ENCODE measurements around the gene ANXA5.

ANXA5 gene

DNA sequence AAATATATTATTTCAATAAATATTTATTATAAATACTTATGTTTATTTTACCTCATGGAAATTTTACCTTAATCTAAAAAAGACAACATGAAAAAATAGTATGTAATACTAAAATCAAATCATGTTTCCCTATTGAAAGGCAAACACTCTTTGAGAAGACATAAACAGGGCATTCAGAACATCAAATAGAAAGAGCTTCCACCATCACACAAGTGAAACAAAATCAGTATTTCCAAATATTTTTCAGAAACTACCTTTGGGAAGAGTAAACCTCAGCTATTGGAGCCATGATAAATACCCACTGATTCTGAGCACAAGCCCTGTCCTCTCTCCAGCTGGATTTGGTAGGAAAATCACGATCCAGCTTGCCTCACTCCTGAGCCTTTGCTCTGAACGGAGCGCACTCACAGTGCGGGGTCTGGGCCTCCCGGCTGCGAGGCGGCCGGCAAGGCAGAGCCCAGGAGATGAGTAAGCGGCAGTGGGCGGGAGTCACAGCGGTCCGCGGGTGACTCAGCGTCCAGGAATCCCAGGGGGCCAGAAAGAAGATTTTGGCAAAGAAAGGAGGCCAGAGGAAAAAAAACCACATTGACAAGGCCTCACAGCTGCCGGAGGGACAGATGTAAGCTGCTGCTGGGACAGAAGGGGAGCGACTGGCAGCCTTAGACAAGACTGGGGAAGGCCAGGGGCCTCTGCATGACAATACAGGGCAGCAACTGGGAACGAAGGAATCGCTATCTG, 14.7 kb upstream of the ANXA5 start:
- peak; percentile 41 for DNase-seq (ENCODE audit: low spot score)

DNA sequence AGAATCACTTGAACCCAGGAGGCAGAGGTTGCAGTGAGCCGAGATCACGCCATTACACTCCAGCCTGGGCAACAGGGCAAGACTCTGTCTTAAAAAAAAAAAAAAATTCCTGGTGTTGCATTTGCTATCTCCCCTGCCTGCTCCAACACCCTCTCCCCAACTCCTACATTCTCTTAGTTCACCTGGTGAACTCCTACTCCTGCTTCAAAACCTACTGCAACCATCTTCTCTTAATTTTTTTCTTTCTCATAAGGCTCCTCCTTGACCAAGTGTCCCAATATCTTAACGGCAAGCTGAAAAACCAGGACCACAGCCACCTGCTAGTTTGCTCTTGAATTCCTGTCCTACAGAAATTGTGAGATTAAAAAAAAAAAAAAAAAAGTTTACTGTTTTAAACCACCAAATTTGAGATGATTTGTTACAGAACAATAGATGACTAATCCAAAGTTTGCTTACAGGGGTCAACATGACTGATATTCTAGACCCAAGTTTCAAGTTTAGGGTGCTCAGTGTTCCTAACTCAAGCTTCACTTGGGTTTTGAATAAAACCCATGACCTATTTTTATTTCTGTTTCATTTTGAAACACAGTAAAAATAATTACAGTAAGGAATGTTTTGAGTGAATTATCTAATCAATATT, 13.1 kb upstream of the ANXA5 start:
- DNase-seq (ENCODE audit: low spot score), result peak; percentile 61

DNA sequence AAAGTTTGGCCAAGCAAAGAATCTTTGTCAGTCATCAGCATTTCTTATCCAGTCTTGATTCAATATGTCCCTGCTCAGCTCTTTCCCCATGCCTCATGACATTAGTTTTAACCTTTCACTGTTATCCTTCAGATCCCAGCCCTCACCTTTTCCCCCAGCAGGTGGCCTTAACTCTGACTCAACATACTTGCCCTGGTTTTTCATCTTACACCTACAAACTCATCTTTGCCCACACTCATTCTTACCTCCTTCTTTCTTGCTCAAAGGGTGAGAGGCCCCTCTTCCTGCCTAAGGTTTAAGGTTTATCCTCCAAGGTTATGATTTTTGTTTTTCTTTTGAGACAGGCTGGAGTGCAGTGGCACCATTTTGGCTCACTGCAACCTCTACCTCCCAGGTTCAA, 10.6 kb upstream of the ANXA5 start:
- DNase-seq (ENCODE audit: low spot score), result peak; percentile 43

DNA sequence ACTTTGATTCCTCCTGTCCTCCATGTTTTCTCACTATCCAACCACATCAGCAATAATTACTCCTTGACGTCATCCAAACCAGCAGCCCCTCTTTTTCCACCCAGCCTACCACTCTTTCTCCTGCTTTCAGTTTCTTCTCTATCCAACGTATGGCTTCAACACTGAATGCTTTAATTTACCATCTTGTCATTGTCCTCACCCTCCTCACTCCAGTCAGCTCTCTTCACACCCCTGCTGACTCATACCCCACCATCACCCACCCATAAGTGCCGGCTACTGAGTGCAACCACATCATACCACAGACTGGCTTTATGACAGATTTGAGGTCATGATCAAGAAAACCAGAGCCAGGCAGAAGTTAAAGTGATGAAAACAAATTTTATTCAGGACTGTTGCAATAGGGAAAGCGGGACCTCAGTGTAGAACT, 9.8 kb upstream of the ANXA5 start:
- peak; percentile 91 for DNase-seq (ENCODE audit: low spot score)

DNA sequence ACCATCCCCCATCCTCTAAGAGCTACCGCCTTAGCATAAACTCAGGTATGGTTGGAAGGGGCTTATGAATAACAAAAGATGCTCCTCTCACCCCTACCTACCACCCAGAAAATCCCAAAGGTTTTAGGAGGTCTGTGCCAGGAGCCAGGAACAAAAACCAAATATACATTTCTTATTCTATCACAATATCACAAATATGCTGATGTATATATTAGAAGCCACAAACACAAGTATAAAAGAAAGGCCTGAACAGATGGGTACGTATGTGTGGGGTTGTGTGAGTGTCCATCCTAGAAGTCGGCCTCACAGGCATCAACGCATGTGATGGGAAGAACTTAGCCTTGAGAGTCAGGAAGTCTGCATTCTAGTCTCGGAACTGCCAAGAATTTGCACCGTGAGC, 8.7 kb upstream of the ANXA5 start:
- DNase-seq (ENCODE audit: low spot score), result no peak

DNA sequence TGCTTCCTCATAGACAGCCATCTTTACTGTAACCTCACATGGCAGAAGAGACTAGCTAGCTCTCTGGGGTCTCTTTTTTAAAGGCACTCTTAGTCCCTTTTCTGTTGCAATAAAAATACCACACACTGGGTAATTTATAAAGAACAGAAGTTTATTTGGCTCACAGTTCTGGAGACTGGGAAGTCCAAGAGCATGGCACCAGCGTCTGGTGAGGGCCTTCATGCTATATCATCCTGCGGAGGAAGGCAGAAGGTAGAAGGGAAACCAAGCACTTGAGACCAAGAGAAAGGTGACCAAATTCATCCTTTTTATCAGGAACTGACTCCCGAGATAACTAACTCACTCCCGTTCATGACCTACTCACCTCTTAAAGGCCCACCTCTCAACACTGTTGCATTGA, 5.4 kb upstream of the ANXA5 start:
- DNase-seq (ENCODE audit: low spot score), result no peak

DNA sequence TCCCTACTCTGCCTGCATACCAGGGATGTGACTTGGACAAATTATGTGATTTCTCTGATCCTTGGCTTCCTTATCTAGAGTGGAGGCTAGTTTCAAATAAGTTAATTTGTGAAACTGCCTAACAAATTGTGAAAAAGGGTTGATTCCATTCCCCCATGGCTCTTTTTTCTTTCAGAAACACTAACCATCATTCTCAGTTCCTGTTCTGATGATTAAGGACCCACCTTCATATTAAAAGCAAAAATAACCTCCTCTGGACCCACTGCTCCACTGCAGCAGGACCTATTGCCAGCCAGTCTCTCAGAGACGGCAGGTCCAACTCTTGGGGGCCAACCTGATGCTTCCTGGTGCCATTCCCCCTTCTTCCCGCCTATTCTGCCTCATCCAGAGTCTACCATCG, 4.5 kb upstream of the ANXA5 start:
- DNase-seq (ENCODE audit: low spot score), result no peak

DNA sequence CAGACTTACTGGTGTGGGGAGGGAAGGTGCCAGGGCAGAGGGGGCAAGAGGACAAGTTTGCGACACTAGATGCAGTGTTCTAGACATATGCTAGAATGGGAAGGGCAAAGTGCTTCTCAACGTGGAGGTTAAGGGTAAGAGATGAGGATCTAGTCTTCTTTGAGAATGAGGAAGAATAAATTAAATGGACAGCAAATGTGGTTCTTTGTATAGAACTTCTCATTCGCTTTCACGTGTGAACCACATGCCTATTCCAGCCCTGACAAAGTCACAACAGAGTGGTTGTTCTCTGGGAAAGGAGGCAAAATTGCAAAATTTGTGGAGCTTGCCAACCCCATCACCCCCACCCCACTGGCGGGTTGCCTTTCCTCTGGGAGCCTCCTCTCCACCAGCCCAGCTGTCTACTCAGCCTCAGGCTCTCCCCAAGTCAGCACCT, 1.5 kb upstream of the ANXA5 start:
- no peak for DNase-seq (ENCODE audit: low spot score)

DNA sequence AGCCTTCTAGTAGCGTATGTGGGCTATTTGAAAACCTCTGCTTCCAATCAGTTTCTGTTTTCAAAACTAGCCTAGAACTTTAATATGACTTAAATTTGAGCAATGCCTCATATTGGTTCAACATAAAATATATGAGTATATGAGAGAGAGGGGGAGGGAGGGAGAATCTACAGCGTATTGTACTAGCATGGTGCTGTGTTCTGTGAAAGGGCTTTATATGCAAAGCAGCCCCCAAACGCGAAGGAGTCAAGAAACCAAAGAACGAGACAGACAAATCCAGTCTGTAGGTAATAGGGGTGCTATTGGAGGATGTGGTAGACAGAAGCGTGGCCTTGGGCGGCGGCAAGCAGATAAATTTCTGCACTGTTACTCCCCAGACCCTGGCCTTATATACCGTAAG, 784 bp upstream of the ANXA5 start:
- DNase-seq (ENCODE audit: low spot score), result no peak

DNA sequence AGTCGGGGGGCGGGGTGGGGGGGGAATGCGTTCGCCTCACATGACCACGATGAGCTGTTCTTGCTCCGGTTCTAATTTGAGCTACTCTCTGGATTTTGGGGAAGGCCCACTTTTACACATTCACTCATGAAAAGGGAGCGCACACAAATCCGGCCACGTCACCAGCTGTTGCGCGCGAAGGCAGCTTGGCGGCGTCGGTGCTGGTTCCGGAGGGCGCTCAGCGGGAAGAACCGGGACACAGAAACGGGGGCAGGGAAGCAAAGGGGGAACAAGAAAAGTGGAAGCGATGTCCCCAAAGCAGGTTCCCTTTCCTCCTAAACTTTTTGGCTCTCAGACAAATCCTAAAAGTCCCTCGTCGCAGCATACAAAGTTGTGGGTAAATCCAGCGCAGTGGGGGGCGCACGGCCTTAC, 605 bp downstream of the ANXA5 start:
- peak; percentile 74 for DNase-seq (ENCODE audit: low spot score)

DNA sequence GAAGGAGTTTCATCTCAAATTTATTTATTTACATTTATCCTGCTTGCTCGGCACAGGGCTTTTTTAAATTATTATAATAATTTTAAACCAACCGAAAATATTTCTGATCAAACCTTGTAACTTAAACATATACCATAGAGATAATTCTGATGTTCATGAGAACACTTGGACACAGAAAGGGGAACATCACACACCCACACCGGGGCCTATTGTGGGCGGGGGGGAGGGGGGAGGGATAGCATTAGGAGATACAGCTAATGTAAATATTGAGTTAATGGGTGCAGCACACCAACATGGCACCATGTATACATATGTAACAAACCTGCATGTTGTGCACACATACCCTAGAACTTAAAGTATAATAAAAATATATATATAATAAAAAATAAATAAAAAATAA, 2.9 kb downstream of the ANXA5 start:
- DNase-seq (ENCODE audit: low spot score), result no peak

DNA sequence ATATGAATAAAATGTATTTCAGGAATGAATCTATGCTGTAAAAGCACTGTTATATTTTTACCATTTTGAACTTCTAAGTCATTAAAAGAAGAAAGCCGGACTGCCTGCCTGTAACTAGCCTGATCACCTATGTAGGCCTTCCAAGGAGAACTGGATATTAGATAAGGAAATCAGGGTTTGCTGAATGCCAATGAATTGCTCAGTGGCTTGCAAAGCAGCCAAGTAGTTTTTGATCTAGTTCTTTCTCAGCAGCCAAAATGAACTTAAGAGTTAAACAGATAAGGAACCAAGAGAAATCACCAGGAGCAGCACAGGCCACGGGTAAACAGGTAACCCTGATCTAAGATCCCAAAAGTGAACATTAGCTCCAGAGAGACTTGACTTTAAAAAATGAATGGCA, 3.3 kb downstream of the ANXA5 start:
- no peak for DNase-seq (ENCODE audit: low spot score)

DNA sequence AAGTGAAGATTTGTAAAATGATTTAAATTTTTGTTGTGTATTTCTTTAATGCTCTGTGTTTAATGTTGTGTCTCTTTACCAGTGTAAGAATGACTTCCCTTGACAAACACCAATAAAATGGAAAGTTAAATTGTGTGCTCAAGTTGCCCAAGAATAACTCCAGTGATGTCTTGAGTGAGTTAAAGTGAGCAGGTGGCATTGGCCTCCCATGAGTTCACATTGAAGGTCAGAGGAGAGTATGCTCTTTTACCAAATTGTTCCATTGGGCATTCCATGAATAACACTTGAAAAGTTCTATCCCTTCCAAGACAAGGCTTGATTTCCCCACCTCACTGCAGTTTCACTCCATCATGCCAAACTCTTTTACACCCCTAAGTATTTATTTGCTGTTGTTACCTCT, 4.5 kb downstream of the ANXA5 start:
- DNase-seq (ENCODE audit: low spot score), result no peak

DNA sequence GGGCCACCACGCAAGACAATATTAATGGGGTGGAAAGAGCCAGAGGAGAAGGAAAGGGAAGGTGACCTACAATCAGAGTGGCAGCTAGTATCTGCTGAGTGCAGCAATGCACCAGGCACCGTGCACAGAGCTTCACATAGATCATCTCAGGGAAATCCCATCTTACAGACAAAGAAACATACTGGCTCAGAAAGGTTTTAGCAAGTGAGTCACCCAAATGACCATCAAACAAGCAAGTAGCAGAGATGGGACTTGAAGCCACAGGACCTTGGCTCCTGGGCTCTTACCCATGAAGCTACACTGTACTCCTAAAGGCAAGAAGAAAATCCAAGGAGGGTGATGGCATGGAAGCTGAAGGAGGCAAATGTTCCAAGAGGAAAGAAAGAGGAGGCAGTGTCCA, 6.8 kb downstream of the ANXA5 start:
- no peak for DNase-seq (ENCODE audit: low spot score)

DNA sequence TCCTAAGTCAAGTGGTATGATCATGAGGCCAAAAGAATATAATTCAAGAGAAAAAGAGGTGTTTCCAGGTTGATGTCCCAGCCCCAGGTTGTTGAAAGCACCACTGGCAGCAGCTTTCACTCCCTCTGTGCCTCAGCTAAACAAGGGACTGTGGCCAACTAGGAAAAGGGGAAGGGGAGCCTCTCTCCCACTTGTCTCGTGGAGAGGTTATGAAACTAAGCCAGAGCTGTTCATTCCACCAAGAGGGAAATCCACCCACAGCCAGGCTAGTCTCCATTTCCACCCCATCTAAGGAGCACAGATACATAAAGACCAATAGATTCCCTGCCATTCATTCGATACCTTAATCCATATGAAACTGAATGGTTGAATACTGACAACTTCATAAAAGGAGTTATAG, 8.1 kb downstream of the ANXA5 start:
- no peak for DNase-seq (ENCODE audit: low spot score)

DNA sequence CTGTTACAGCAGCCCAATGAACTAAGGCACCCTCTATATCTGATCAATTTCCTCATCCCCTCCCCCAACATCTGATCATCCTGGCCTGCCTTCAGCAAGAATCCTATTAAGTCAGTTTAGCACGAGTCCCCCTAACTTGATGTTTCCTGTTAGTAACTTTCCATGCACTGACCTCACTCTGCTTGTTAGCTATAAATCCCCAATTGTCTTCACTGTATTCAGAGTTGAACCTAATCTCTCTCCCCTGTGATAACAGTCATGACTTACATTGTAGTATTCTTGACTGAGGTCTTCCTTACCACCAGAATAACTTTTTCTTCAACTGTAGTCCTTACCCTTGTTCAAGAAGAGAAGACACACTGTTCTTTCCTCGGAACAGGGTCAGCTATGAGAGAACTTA, 8.5 kb downstream of the ANXA5 start:
- no peak for DNase-seq (ENCODE audit: low spot score)

DNA sequence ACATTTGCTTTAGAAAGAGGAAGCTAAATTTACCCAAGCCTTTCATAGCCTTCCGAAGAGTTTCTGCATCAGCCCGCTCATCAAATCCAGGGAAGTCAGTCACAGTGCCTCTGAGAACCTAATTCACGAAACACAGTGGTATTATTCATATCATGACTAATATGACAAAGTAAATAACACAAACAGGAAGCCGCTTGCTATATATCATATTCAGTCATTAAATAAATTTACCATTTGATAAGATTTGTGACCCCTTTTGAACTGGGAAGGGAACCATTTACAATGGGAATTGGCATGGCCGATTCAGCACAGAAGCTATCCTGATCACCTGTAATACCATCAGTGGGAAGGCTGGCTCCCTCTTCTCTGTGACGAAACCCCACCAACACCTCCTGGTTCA, 10.5 kb downstream of the ANXA5 start:
- no peak for DNase-seq (ENCODE audit: low spot score)

DNA sequence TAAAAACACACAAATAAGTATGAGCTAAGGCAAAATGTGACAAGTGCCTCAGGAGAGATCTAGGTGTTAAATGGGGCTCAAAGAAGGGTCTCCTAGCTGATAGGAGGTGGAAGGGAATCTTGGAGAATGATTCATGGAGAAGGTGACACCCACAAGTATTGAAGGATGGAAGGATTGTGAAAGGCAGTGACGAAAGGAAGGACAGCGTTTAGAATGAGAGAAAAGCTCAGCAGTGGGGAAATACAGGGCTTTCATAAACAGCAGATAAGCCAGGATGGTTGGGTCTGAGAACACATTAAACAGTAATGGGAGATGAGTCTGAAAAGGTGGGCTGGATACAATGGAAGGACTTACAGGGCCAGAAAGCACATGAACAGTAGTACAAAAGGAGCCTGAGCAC, 11.5 kb downstream of the ANXA5 start:
- no peak for DNase-seq (ENCODE audit: low spot score)

DNA sequence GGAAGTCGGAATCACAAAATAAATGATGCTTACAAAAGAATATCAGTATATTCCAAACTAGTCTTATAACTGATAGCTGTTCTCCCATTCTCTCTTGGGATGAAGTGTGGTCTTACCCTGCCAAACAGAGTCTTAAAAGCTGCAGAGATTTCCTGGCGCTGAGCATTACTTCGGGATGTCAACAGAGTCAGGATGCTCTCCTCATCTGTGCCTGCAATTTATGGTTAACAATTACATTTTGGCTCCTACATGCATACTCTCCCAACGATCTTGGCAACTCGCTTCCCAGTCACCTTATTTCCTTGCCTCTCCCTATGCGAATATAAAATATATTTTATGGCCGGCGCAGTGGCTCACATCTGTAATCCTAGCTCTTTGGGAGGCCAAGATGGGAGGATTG, 12.2 kb downstream of the ANXA5 start:
- no peak for DNase-seq (ENCODE audit: low spot score)

DNA sequence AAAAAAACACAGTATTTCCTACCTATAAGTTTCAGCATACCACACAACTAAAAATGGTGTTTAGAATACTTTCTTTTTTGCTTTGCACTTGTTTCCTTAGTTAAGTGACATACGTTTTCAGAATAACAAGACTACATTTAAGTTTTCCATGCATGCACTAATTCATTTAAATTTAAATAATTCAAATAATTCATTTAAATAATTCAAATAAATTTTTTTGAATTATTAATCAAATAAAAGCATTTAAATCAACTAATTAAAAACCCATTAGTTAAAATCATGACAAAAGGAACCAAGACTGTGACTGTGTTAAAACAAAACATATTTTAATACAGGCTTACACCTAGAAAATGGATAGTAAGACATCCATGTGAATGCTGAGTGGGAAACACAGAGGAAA, 12.8 kb downstream of the ANXA5 start:
- DNase-seq (ENCODE audit: low spot score), result no peak

DNA sequence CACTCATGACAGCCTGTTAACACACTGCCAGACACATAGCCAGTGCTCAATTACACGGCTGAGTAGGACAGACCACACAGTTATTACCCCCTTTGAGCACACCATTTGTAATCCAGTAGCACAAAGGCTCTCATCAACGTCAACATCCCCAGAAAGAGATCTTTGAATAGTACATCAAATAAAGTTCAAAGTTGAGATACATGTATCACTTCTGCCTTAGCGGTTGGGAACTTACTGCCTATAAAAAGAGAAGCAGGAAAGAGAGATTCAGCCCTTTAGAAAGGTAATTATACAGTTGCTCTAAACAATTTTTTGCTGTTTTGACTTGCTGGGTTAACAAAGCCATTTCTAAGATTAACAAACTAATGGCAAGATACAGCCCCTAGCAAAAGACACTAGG, 16.2 kb downstream of the ANXA5 start:
- DNase-seq (ENCODE audit: low spot score), result no peak

DNA sequence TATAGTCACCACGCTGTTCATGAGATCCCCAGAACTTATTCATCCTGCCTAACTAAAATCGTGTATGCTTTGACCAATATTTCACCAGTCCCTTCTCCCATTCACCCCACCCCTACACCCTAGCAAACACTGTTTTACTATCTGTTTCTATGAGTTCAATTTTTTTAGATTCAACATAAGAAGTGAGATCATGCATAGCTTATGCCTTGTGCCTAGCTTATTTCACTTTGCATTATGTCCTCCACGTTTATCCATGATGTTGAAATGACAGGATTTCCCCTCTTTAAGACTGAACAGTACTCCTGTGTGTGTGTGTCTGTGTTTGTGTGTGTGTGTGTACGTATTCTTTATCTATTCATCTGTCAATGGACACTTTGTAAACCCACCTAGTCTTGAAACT, 16.8 kb downstream of the ANXA5 start:
- no peak for DNase-seq (ENCODE audit: low spot score)

DNA sequence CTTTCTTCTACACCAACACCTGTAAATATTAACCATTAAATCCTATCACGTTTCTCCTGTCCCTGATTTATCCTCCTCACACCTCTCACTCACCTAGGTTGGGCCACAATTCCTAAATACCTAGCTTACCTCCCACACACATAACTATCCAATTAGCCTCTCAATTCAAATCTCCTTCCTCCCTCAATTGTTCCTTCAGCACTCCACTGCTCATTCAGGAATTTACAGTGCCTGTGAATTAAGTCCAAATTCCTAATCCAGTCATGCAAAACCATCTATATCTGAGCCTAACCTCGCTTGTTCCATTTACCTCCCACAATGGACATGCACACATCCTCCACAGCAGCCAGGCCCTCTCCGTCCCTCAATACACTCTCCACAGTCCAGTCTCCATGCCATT, 17.5 kb downstream of the ANXA5 start:
- DNase-seq (ENCODE audit: low spot score), result no peak

DNA sequence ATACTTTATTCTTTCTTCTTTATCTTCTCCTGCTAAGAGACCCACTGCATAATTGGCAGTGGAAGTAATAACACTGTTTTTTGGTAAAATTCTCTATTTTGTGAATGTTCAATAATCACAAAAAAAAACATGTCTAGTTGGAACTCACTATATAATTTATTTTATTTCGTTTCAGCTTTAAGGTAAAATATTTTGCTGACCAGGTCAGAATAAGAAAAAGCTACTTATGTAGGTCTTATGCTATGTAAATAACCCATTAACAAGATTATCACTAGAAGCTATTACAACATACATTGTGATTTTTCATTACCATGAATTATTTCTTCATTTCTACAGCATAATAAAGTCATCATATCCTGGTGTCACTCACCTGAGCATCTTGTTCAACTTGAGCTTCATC, 19.3 kb downstream of the ANXA5 start:
- no peak for DNase-seq (ENCODE audit: low spot score)

All from activated CD4-positive, alpha-beta T cell treated with anti-CD3 and anti-CD28 coated beads, Interleukin-2, Interleukin-4, amounts not matched to agents 100 ng/mL and 50 ng/mL, durations not matched to agents 16 hours and 8 hours (primary cell).